Astrocyte of the spinal cord (primary cell): ENCODE results near the gene SLC2A2.
"Not testable (repeated sequence)": the region's sequence is repeated elsewhere in the genome, so short reads cannot be mapped to it uniquely, and the experiment has no call there.

Experiments
- DNase-seq: peaks from one replicate; pipeline ENCODE4 v3.0.0; 2011; ENCODE audit warnings: low read depth, low spot score
- H3K4me3 ChIP-seq: 2 replicates; pipeline ENCODE4 v1.5.1; 2011; ENCODE audit warnings: low read depth, mild to moderate bottlenecking, low read length, moderate library complexity
- in situ Hi-C: cut with HindIII; loops from 2 replicates; pipeline ENCODE4 v1.10.0; 2017; ENCODE audit warnings: low sequenced_read_pairs
- TF ChIP-seq, protein P1 (sequence below): IDR thresholded peaks from 2 replicates; pipeline ENCODE4 v1.5.1; 2012; ENCODE audit warnings: low read depth, mild to moderate bottlenecking, low read length, inconsistent platforms

The SLC2A2 gene

DNA sequence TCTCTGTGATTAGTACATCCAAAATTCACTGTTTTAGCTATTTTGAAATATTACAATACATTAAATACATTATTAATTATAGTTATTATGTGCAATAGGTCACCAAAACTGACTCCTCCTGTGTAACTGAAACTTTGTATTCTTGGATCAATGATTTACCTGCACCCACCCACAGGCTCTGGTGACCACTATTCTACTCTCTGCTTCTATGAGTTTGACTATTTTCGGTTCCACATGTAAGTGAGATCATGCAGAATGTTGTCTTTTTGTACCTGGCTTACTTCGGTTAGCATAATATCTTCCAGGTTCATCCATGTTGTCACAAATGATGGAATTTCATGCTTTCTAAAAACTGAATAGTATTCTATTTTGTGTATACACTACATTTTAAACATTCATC is 43.8 kb downstream of the SLC2A2 start:
- H3K4me3 ChIP-seq = no peak overlapping the region
- TF ChIP-seq, protein P1, sequence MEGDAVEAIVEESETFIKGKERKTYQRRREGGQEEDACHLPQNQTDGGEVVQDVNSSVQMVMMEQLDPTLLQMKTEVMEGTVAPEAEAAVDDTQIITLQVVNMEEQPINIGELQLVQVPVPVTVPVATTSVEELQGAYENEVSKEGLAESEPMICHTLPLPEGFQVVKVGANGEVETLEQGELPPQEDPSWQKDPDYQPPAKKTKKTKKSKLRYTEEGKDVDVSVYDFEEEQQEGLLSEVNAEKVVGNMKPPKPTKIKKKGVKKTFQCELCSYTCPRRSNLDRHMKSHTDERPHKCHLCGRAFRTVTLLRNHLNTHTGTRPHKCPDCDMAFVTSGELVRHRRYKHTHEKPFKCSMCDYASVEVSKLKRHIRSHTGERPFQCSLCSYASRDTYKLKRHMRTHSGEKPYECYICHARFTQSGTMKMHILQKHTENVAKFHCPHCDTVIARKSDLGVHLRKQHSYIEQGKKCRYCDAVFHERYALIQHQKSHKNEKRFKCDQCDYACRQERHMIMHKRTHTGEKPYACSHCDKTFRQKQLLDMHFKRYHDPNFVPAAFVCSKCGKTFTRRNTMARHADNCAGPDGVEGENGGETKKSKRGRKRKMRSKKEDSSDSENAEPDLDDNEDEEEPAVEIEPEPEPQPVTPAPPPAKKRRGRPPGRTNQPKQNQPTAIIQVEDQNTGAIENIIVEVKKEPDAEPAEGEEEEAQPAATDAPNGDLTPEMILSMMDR = no peak
- in situ Hi-C loops = no loop called here
- DNase-seq = no peak

DNA sequence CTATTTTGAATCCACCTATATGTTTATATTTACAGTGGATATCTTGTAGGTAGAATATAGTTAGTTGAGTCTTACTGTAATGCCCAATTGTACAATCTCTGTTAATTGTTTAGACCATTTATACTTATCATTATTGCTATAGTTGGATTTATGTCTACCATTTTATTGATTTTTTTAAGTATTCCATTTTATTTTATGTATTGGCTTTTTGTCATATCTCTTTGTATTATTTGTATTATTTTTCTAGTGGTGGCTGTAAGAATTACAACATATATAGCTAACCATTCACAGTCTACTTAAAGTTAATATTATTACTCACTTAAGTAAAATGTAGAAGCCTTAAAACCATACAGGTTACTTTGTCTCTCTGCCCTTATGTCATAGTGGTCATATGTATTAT is 46.1 kb downstream of the SLC2A2 start:
- TF ChIP-seq, protein P1 = no peak
- DNase-seq = no peak
- in situ Hi-C loops = no loop called here
- H3K4me3 ChIP-seq = no peak overlapping the region

GRCh38 chr3:170977949-170978745 is 48.4 kb downstream of the SLC2A2 start:
- in situ Hi-C loops = no loop called here
- TF ChIP-seq, protein P1 = no peak
- peak; percentile 34 for DNase-seq
- H3K4me3 ChIP-seq = no peak overlapping the region

- no peak overlapping the region for H3K4me3 ChIP-seq
- in situ Hi-C loops = no loop called here
- no peak for DNase-seq
- TF ChIP-seq, protein P1 = no peak
These were observed 50.4 kb downstream of the SLC2A2 start for GRCh38 chr3:170976190-170976519.

- no peak overlapping the region for H3K4me3 ChIP-seq
- TF ChIP-seq, protein P1 = no peak
- DNase-seq = no peak
- in situ Hi-C loops = no loop called here
These were observed 51.0 kb downstream of the SLC2A2 start for GRCh38 chr3:170975283-170976189.

GRCh38 chr3:170974872-170975271 is 51.6 kb downstream of the SLC2A2 start:
- no peak overlapping the region for H3K4me3 ChIP-seq
- DNase-seq = no peak
- in situ Hi-C loops = no loop called here
- TF ChIP-seq, protein P1 = no peak

- DNase-seq, in situ Hi-C loops, H3K4me3 ChIP-seq: not testable (repeated sequence)
These were observed 53.6 kb downstream of the SLC2A2 start for GRCh38 chr3:170972917-170973316.
